H1 (cell line): ENCODE data around the gene WDR35.

Source experiments
- CHD2 ChIP-seq: IDR thresholded peaks from 2 replicates; pipeline ENCODE4 v1.6.1; 2012; ENCODE audit warnings: low read length, improper control_type of control experiment
- GABPA ChIP-seq: IDR thresholded peaks from 2 replicates; pipeline ENCODE4 v1.6.1; 2011; ENCODE audit warnings: mild to moderate bottlenecking, low read length, moderate library complexity, borderline replicate concordance; ENCODE audit not compliant: insufficient read depth
- MAFK ChIP-seq: IDR thresholded peaks from 2 replicates; pipeline ENCODE4 v1.6.1; 2012; ENCODE audit warnings: low read depth, mild to moderate bottlenecking, improper control_type of control experiment, low read length
- POLR2A ChIP-seq, 2 experiments: IDR thresholded peaks; 1 replicate in 1 of 2; 2 replicates in 1 of 2; pipeline ENCODE4 v1.6.1; 2011; ENCODE audit warnings: low read depth in 2 of 2, low read length in 2 of 2, mild to moderate bottlenecking in 2 of 2; ENCODE audit errors: control extremely low read depth in 1 of 2
- POLR2AphosphoS5 ChIP-seq: IDR thresholded peaks from 2 replicates; pipeline ENCODE4 v1.6.1; 2011; ENCODE audit warnings: low read depth, low read length
- ZNF274 ChIP-seq: IDR thresholded peaks from 2 replicates; pipeline ENCODE4 v1.7.0; 2012; ENCODE audit warnings: low read length, borderline replicate concordance; ENCODE audit errors: extremely low read depth
- TF ChIP-seq, protein P1 (sequence below), 3 experiments: IDR thresholded peaks; 1 replicate in 2 of 3; 2 replicates in 1 of 3; pipeline versions ENCODE4 v1.5.1 to v1.6.1; 2011; ENCODE audit warnings: low read length in 3 of 3, mild to moderate bottlenecking in 3 of 3, inconsistent platforms in 2 of 3, low read depth in 1 of 3, moderate library complexity in 1 of 3; ENCODE audit not compliant: insufficient read depth in 1 of 3; ENCODE audit errors: control extremely low read depth in 1 of 3
- TF ChIP-seq, protein P2 (sequence below): IDR thresholded peaks from 2 replicates; pipeline ENCODE4 v1.6.1; 2012; ENCODE audit warnings: inconsistent platforms

DNA sequence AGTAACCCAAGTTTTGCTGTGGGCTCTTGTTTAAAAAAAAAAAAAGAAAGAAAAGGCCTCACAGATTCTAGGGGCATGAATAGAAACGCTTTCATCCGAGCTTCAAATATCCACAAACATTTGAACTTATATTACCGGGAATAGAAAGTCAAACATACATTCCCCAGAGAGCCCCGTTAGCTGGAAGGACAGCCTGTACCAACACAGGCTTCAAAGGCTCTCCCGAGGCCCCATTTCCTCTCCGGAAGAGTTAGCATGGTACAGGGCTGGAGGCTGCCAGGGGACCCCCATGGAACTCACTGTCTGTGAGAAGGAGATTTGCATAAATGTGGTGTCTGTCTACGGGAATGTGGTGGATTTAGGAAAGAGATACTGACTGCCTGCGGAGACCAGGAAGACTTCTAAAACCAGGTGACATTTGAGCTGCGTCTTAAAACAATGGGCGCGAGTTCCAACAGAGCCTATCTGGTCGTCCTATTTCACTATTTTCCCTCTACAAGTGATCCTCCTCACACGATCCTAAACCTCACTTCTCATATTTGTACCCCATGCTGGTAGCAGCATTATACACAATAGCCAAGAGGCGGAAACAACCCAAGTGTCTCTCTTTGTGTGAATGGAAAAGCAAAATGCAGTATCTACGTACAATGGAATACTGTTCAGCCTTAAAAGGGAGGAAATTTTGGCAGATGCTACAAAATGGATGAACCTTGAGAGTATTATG lies 23.4 kb upstream of the WDR35 start:
- TF ChIP-seq, protein P1, sequence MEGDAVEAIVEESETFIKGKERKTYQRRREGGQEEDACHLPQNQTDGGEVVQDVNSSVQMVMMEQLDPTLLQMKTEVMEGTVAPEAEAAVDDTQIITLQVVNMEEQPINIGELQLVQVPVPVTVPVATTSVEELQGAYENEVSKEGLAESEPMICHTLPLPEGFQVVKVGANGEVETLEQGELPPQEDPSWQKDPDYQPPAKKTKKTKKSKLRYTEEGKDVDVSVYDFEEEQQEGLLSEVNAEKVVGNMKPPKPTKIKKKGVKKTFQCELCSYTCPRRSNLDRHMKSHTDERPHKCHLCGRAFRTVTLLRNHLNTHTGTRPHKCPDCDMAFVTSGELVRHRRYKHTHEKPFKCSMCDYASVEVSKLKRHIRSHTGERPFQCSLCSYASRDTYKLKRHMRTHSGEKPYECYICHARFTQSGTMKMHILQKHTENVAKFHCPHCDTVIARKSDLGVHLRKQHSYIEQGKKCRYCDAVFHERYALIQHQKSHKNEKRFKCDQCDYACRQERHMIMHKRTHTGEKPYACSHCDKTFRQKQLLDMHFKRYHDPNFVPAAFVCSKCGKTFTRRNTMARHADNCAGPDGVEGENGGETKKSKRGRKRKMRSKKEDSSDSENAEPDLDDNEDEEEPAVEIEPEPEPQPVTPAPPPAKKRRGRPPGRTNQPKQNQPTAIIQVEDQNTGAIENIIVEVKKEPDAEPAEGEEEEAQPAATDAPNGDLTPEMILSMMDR (IDR thresholded peaks at IDR 0.05; ENCODE audit: control extremely low read depth in 1 of 3, insufficient read depth in 1 of 3, low read depth in 1 of 3, low read length in 3 of 3) = no peak
- TF ChIP-seq MAFK (no peak), POLR2AphosphoS5 (no peak), ZNF274 (no peak), POLR2A (IDR thresholded peaks at IDR 0.05; ENCODE audit: control extremely low read depth in 1 of 2, low read depth in 2 of 2, low read length in 2 of 2) (no peak), CHD2 (no peak), GABPA (no peak)
- TF ChIP-seq, protein P2, sequence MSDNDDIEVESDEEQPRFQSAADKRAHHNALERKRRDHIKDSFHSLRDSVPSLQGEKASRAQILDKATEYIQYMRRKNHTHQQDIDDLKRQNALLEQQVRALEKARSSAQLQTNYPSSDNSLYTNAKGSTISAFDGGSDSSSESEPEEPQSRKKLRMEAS = no peak
